Stimulated activated memory B cell treated with anti-CD40 and anti-IgM and Interleukin-4, amounts not matched to agents 10 μg/mL and 1 μg/mL and 100 μg/mL, for 72 hours (primary cell): ENCODE data around the gene EDN2.

Source experiments
- ATAC-seq: fragments of 150-1000 bp; cut with Tn5 transposase; 2 replicates; pipeline ENCODE4 v1.10.0; 2021
- H3K27ac Mint-ChIP-seq: one replicate; pipeline ENCODE4 v1.8.0; 2022; ENCODE audit warnings: mild to moderate bottlenecking, mixed read lengths
- H3K27me3 Mint-ChIP-seq: one replicate; pipeline ENCODE4 v1.8.0; 2022; ENCODE audit warnings: mixed read lengths
- H3K36me3 Mint-ChIP-seq: one replicate; pipeline ENCODE4 v1.8.0; 2022; ENCODE audit warnings: mixed read lengths
- H3K4me1 Mint-ChIP-seq: one replicate; pipeline ENCODE4 v1.8.0; 2022; ENCODE audit warnings: mixed read lengths
- H3K4me3 Mint-ChIP-seq: one replicate; pipeline ENCODE4 v1.8.0; 2022; ENCODE audit warnings: mild to moderate bottlenecking, moderate library complexity, mixed read lengths
- H3K9me3 Mint-ChIP-seq: one replicate; pipeline ENCODE4 v1.8.0; 2022; ENCODE audit warnings: mixed read lengths

The EDN2 gene

GRCh38 chr1:41485605-41486004, 1.1 kb upstream of the EDN2 start:
- peaks cover 7% of the 10 kb centered on the region for H3K9me3 Mint-ChIP-seq
- no peak for ATAC-seq

GRCh38 chr1:41483960-41484401, 502 bp downstream of the EDN2 start:
- Mint-ChIP-seq H3K4me1 (peaks cover 24% of the 10 kb centered on the region), H3K27me3 (peaks cover 38% of the 10 kb centered on the region), H3K27ac (no peak overlapping the region), H3K4me3 (no peak overlapping the region), H3K9me3 (no peaks in the 10 kb centered on the region), H3K36me3 (no peaks in the 10 kb centered on the region)
- ATAC-seq = no peak

More at GRCh38 chr1:41485605-41486004, 1.1 kb upstream of the EDN2 start:
- Mint-ChIP-seq H3K27ac (no peak overlapping the region), H3K4me3 (no peak overlapping the region), H3K36me3 (peaks cover 9% of the 10 kb centered on the region), H3K4me1 (peaks cover 24% of the 10 kb centered on the region), H3K27me3 (peaks cover 42% of the 10 kb centered on the region)

GRCh38 chr1:41483001-41483850, 1.3 kb downstream of the EDN2 start:
- Mint-ChIP-seq H3K4me1 (peaks cover 24% of the 10 kb centered on the region), H3K27ac (no peak overlapping the region), H3K27me3 (peaks cover 38% of the 10 kb centered on the region), H3K9me3 (no peaks in the 10 kb centered on the region), H3K4me3 (no peak overlapping the region), H3K36me3 (no peaks in the 10 kb centered on the region)
- no peak for ATAC-seq

- H3K27ac Mint-ChIP-seq = no peak overlapping the region
- no peak overlapping the region for H3K4me3 Mint-ChIP-seq
- peaks cover 43% of the 10 kb centered on the region for H3K27me3 Mint-ChIP-seq
These were observed 2.3 kb downstream of the EDN2 start for GRCh38 chr1:41482001-41482765.

GRCh38 chr1:41481109-41481775, 3.2 kb downstream of the EDN2 start:
- H3K27ac Mint-ChIP-seq = no peak overlapping the region
- H3K36me3 Mint-ChIP-seq = no peaks in the 10 kb centered on the region
- no peak for ATAC-seq
- no peaks in the 10 kb centered on the region for H3K9me3 Mint-ChIP-seq
- peaks cover 11% of the 10 kb centered on the region for H3K4me1 Mint-ChIP-seq
- H3K27me3 Mint-ChIP-seq = peaks cover 34% of the 10 kb centered on the region
- no peak overlapping the region for H3K4me3 Mint-ChIP-seq

More at GRCh38 chr1:41482001-41482765, 2.3 kb downstream of the EDN2 start:
- no peaks in the 10 kb centered on the region for H3K9me3 Mint-ChIP-seq
- H3K36me3 Mint-ChIP-seq = no peaks in the 10 kb centered on the region
- H3K4me1 Mint-ChIP-seq = peaks cover 21% of the 10 kb centered on the region
- no peak for ATAC-seq

- no peak overlapping the region for H3K4me3 Mint-ChIP-seq
- peaks cover 7% of the 10 kb centered on the region for H3K4me1 Mint-ChIP-seq
- no peaks in the 10 kb centered on the region for H3K9me3 Mint-ChIP-seq
- no peaks in the 10 kb centered on the region for H3K36me3 Mint-ChIP-seq
- no peak for ATAC-seq
- no peak overlapping the region for H3K27ac Mint-ChIP-seq
- H3K27me3 Mint-ChIP-seq = peaks cover 34% of the 10 kb centered on the region
These were observed 4.0 kb downstream of the EDN2 start for GRCh38 chr1:41480204-41481108.

GRCh38 chr1:41479808-41480160, 4.7 kb downstream of the EDN2 start:
- H3K9me3 Mint-ChIP-seq = no peaks in the 10 kb centered on the region
- peaks cover 7% of the 10 kb centered on the region for H3K4me1 Mint-ChIP-seq
- H3K27ac Mint-ChIP-seq = no peak overlapping the region
- H3K36me3 Mint-ChIP-seq = no peaks in the 10 kb centered on the region
- no peak for ATAC-seq
- peaks cover 41% of the 10 kb centered on the region for H3K27me3 Mint-ChIP-seq
- H3K4me3 Mint-ChIP-seq = no peak overlapping the region

- Mint-ChIP-seq H3K36me3 (no peaks in the 10 kb centered on the region), H3K4me3 (no peak overlapping the region), H3K4me1 (peaks cover 5% of the 10 kb centered on the region), H3K9me3 (no peaks in the 10 kb centered on the region), H3K27me3 (peaks cover 39% of the 10 kb centered on the region), H3K27ac (no peak overlapping the region)
- ATAC-seq = no peak
These were observed 5.3 kb downstream of the EDN2 start for GRCh38 chr1:41479000-41479807.

- Mint-ChIP-seq H3K4me1 (no peaks in the 10 kb centered on the region), H3K27ac (no peak overlapping the region), H3K36me3 (no peaks in the 10 kb centered on the region), H3K27me3 (peaks cover 32% of the 10 kb centered on the region), H3K4me3 (no peak overlapping the region), H3K9me3 (no peaks in the 10 kb centered on the region)
- no peak for ATAC-seq
These were observed 6.2 kb downstream of the EDN2 start for GRCh38 chr1:41478118-41478748.

GRCh38 chr1:41476807-41477361, 7.6 kb downstream of the EDN2 start:
- Mint-ChIP-seq H3K9me3 (no peaks in the 10 kb centered on the region), H3K36me3 (no peaks in the 10 kb centered on the region), H3K27ac (no peak overlapping the region), H3K4me1 (no peaks in the 10 kb centered on the region), H3K27me3 (peaks cover 34% of the 10 kb centered on the region), H3K4me3 (no peak overlapping the region)
- ATAC-seq = no peak

- no peaks in the 10 kb centered on the region for H3K4me1 Mint-ChIP-seq
- no peaks in the 10 kb centered on the region for H3K9me3 Mint-ChIP-seq
- peaks cover 39% of the 10 kb centered on the region for H3K27me3 Mint-ChIP-seq
- no peak for ATAC-seq
- no peaks in the 10 kb centered on the region for H3K36me3 Mint-ChIP-seq
- no peak overlapping the region for H3K27ac Mint-ChIP-seq
- H3K4me3 Mint-ChIP-seq = no peak overlapping the region
These were observed 8.5 kb downstream of the EDN2 start for GRCh38 chr1:41475859-41476567.

GRCh38 chr1:41475346-41475745, 9.1 kb downstream of the EDN2 start:
- Mint-ChIP-seq H3K4me1 (no peaks in the 10 kb centered on the region), H3K27me3 (peaks cover 39% of the 10 kb centered on the region), H3K4me3 (no peak overlapping the region), H3K27ac (no peak overlapping the region), H3K36me3 (no peaks in the 10 kb centered on the region), H3K9me3 (no peaks in the 10 kb centered on the region)
- no peak for ATAC-seq
